Measurements from ENCODE around the gene NFKBIE. TPM values are rescaled to one million over a fixed set of nuclear protein-coding genes. Genes with fewer than 3 reads are reported as not detected.

NFKBIE gene
- total RNA-seq, 2 experiments from 2014 or later: 14.7 to 15.3 TPM

DNA sequence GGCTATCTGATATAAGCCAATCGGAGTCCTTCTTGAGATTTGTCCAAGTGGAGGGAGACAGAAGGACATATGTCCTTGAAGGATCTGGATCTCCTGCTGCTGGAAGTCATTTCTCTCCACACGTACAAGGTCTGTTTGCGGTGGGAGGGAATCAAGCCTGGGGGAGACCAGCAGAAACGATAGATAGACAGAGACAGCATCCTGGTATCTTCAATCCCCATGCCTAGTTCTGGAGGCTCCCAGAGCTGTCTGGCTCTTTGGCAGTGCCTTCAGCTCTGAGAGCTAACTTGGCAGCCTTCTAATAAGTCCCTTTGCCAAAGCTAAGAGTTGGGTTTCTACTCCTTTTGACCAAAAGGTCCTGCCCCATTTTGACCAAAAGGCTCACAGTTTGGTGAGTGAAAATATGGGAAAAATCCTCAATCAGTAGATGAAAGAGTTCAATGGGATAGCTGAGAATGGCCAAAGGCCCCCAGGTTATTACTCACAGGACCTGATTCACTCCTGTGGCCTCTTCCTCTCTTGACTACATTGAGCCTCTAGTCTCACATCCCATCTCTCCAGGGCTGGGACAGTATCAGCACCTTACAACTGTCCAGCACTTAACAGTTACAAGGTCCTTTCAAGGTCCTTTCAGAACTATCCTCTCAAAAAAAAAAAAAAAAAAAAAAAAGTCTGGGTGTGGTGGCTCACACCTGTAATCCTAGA, 27.5 kb upstream of the NFKBIE start:
- DNase-seq: no peak
- Mint-ChIP-seq H3K4me1 (peaks cover 4% of the 10 kb centered on the region), H3K4me3 (no peak overlapping the region), H3K9me3 (no peaks in the 10 kb centered on the region), H3K27ac (no peak overlapping the region), H3K36me3 (ENCODE audit: low read depth) (no peaks in the 10 kb centered on the region), H3K27me3 (peaks cover 63% of the 10 kb centered on the region)
- ChIA-PET CTCF (interaction anchor here (2.7 kb wide), 1 partner anchor 12 kb away, joined by 7 read pairs; no protein-coding TSS in a partner anchor), POLR2A (no interaction called here)

GRCh38 chr6:44291841-44292240, 26.5 kb upstream of the NFKBIE start:
- Mint-ChIP-seq H3K27me3 (peaks cover 61% of the 10 kb centered on the region), H3K27ac (no peak overlapping the region), H3K9me3 (no peaks in the 10 kb centered on the region), H3K4me3 (no peak overlapping the region), H3K36me3 (ENCODE audit: low read depth) (no peaks in the 10 kb centered on the region), H3K4me1 (peaks cover under 1% of the 10 kb centered on the region)
- CTCF ChIA-PET: interaction anchor here (1.0 to 2.7 kb wide), 2 partner anchors 13 to 21 kb away, joined by 3 to 7 read pairs; partner anchors contain the start of gene AARS2
- no peak for DNase-seq
- POLR2A ChIA-PET: no interaction called here

DNA sequence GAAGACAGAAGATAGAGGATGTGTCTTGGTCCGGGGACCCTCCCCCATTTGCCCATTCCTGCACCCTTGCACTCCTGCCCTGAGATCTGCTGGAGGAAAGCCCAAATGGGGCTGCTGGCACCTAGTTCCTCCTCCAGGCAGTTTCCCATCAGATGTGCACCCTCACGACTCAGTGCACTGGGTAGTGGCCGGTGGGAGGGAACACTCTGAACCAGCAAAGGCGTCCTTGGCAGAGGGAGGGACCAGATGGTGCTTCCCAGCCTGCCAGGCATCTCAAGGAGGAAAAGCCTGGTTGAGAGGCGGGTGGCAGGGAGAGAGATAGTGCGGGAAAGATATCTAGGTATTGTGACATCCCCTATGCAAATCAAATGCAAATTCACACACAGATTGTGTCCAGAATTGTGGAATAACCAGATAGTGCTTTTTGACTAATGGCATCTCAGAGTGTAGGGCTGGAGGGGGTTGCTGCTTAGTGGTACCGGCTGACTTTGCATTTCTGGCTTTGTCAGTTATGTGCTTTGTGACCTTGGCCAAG, 24.4 kb upstream of the NFKBIE start:
- ChIA-PET CTCF (no interaction called here), POLR2A (no interaction called here)
- Mint-ChIP-seq H3K4me3 (no peak overlapping the region), H3K27ac (no peak overlapping the region), H3K27me3 (peaks cover 48% of the 10 kb centered on the region), H3K36me3 (ENCODE audit: low read depth) (no peaks in the 10 kb centered on the region), H3K9me3 (no peaks in the 10 kb centered on the region), H3K4me1 (no peaks in the 10 kb centered on the region)
- no peak for DNase-seq

GRCh38 chr6:44286747-44287146, 21.4 kb upstream of the NFKBIE start:
- H3K36me3 Mint-ChIP-seq (ENCODE audit: low read depth): no peaks in the 10 kb centered on the region
- ChIA-PET CTCF (no interaction called here), POLR2A (no interaction called here)
- H3K4me3 Mint-ChIP-seq: no peak overlapping the region
- peaks cover 44% of the 10 kb centered on the region for H3K27me3 Mint-ChIP-seq
- H3K27ac Mint-ChIP-seq: no peak overlapping the region
- no peak for DNase-seq
- no peaks in the 10 kb centered on the region for H3K9me3 Mint-ChIP-seq
- no peaks in the 10 kb centered on the region for H3K4me1 Mint-ChIP-seq

- DNase-seq: no peak
- Mint-ChIP-seq H3K27me3 (peaks cover 41% of the 10 kb centered on the region), H3K27ac (no peak overlapping the region), H3K36me3 (ENCODE audit: low read depth) (no peaks in the 10 kb centered on the region), H3K4me1 (no peaks in the 10 kb centered on the region), H3K4me3 (no peak overlapping the region), H3K9me3 (no peaks in the 10 kb centered on the region)
- POLR2A ChIA-PET: no interaction called here
- CTCF ChIA-PET: interaction anchor here (0.8 to 1.2 kb wide), 2 partner anchors 18 to 19 kb away, joined by 3 read pairs; no protein-coding TSS in a partner anchor
These were observed 20.9 kb upstream of the NFKBIE start for GRCh38 chr6:44286285-44286565.

DNA sequence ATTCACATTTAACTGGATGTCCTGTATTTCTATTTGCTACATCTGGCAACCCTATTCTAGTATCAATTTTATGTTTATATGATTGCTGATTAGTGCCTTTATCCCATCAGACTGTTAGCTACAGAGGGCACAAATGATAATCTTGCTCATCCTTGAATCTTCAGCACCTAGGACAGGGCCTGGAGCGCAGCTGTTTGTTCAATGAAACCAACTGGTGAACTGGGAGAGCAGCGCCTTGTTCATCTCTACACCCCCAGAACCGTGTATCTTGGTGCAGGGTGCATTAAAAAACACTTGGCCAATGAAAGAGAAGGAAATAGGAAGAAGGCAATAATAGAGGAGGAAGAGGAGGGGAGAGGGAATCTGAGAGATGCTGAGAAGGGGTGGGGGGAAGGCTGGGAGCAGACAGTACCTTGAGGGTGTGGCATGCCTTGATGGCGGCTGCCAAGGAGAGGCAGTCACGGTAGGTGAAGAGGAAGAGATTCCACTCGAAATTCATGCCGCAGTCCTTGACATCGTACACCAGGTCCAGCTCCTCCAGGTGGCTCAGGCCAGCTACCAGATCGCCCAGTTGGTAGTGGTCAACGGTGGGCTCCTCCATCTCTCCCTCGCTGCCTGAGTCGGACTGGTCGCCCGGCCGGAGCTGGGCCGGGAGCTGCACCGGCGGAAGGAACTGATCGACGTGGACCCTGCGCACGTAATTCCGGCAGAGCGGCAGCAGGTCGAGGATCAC, 20.4 kb upstream of the NFKBIE start:
- Mint-ChIP-seq H3K27me3 (peaks cover 39% of the 10 kb centered on the region), H3K27ac (no peak overlapping the region), H3K4me3 (no peak overlapping the region), H3K36me3 (ENCODE audit: low read depth) (no peaks in the 10 kb centered on the region), H3K4me1 (no peaks in the 10 kb centered on the region), H3K9me3 (no peaks in the 10 kb centered on the region)
- DNase-seq: no peak
- ChIA-PET POLR2A (no interaction called here), CTCF (interaction anchor here (0.8 to 1.2 kb wide), 2 partner anchors 17 to 19 kb away, joined by 3 read pairs; no protein-coding TSS in a partner anchor)

DNA sequence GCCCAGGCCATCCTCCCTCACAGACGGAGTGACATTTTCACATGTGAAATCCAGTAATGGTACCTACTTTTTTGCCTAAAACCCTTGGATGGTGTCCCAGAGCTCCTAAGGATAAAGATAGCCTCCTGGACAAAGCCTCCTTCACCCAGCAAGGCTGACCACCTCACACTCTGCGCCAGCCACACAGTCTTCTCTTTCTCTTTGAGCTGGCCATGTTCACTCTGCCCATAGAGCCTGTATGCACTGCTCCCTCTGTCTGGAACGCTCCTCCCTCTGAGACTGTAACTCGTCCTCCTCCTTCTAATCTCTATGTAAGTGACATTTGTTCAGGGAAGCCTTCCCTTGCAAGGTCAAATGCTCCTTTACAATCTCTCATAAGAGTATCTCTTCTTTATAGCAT, 19.5 kb upstream of the NFKBIE start:
- Mint-ChIP-seq H3K27ac (no peak overlapping the region), H3K9me3 (no peaks in the 10 kb centered on the region), H3K4me3 (no peak overlapping the region), H3K36me3 (ENCODE audit: low read depth) (no peaks in the 10 kb centered on the region), H3K4me1 (no peaks in the 10 kb centered on the region), H3K27me3 (peaks cover 35% of the 10 kb centered on the region)
- ChIA-PET POLR2A (no interaction called here), CTCF (interaction anchor here (1.2 to 1.4 kb wide), 2 partner anchors 17 to 72 kb away, joined by 3 read pairs; no protein-coding TSS in a partner anchor)
- no peak for DNase-seq

GRCh38 chr6:44284121-44284520, 18.8 kb upstream of the NFKBIE start:
- no peak overlapping the region for H3K4me3 Mint-ChIP-seq
- ChIA-PET CTCF (interaction anchor here (0.9 to 2.3 kb wide), 4 partner anchors 16 to 72 kb away, joined by 3 to 7 read pairs (median 3); no protein-coding TSS in a partner anchor), POLR2A (no interaction called here)
- no peaks in the 10 kb centered on the region for H3K36me3 Mint-ChIP-seq (ENCODE audit: low read depth)
- peaks cover 34% of the 10 kb centered on the region for H3K27me3 Mint-ChIP-seq
- DNase-seq: no peak
- H3K4me1 Mint-ChIP-seq: no peaks in the 10 kb centered on the region
- H3K9me3 Mint-ChIP-seq: no peaks in the 10 kb centered on the region
- no peak overlapping the region for H3K27ac Mint-ChIP-seq

GRCh38 chr6:44278774-44279697, 13.7 kb upstream of the NFKBIE start:
- ChIA-PET POLR2A (no interaction called here), CTCF (interaction anchor here (0.6 to 4.3 kb wide), 3 partner anchors 11 to 604 kb away, joined by 3 to 16 read pairs (median 3); no protein-coding TSS in a partner anchor)
- no peaks in the 10 kb centered on the region for H3K9me3 Mint-ChIP-seq
- H3K27me3 Mint-ChIP-seq: peaks cover 39% of the 10 kb centered on the region
- H3K4me3 Mint-ChIP-seq: no peak overlapping the region
- H3K4me1 Mint-ChIP-seq: peaks cover 2% of the 10 kb centered on the region
- no peaks in the 10 kb centered on the region for H3K36me3 Mint-ChIP-seq (ENCODE audit: low read depth)
- no peak overlapping the region for H3K27ac Mint-ChIP-seq
- DNase-seq: no peak

DNA sequence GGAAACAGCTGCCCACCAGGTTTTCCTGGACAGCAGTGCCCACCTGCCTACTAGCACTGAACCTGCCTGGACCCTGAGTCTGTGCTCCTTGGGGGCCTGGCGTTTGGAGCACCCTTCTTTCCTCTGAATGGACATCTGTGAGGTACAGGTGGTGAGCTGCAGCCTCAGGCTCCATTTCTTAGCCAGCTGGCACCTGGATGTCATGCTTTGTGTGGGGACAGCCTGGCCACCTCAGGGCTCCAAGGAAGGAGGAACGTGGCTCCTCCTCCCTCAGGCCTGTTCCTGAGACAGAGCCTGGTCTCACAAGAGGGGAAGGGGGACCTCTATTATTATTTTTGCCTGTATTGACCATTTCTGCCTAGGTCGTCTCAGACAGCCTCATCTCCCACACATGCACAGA, 13.0 kb upstream of the NFKBIE start:
- ChIA-PET POLR2A (no interaction called here), CTCF (interaction anchor here (0.6 to 4.3 kb wide), 5 partner anchors 10 to 603 kb away, joined by 3 to 16 read pairs (median 3); partner anchors contain the start of gene AARS2)
- no peak overlapping the region for H3K27ac Mint-ChIP-seq
- no peaks in the 10 kb centered on the region for H3K36me3 Mint-ChIP-seq (ENCODE audit: low read depth)
- H3K4me1 Mint-ChIP-seq: peaks cover 2% of the 10 kb centered on the region
- H3K9me3 Mint-ChIP-seq: no peaks in the 10 kb centered on the region
- H3K27me3 Mint-ChIP-seq: peaks cover 41% of the 10 kb centered on the region
- H3K4me3 Mint-ChIP-seq: no peak overlapping the region
- DNase-seq: no peak

DNA sequence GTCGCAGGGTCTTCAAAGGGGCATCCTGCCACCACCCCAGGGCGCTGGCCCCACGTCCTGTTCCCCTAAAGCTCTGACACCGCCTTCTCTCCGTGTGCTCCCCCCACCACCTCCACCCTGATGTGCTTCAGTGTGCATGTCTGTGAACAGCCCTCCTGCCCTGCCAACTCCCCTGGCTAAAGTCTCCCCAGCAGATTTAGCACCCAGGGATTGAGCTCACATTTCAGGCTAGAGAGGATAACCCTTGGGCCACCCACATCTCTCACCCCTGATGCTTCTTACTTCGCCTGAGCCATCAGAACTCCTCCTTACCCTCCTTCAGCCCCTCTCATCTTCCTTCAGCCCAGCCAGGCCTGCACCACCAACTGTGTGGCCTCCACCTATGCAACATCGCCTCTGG, 12.4 kb upstream of the NFKBIE start:
- POLR2A ChIA-PET: no interaction called here
- no peak for DNase-seq

More for the DNA sequence above, 12.4 kb upstream of the NFKBIE start:
- Mint-ChIP-seq H3K9me3 (no peaks in the 10 kb centered on the region), H3K27me3 (peaks cover 46% of the 10 kb centered on the region), H3K36me3 (ENCODE audit: low read depth) (no peaks in the 10 kb centered on the region), H3K27ac (no peak overlapping the region), H3K4me3 (no peak overlapping the region), H3K4me1 (peaks cover 2% of the 10 kb centered on the region)
- CTCF ChIA-PET: interaction anchor here (0.8 to 4.3 kb wide), 4 partner anchors 10 to 35 kb away, joined by 3 to 16 read pairs (median 6); partner anchors contain the start of gene AARS2
